T-cell (primary cell): ENCODE data around the gene PLPPR4. TPM values are rescaled to one million over a fixed set of nuclear protein-coding genes. Genes with fewer than 3 reads are reported as not detected.

ENCODE experiments used
- ATAC-seq, 4 experiments: fragments of 200-7000 bp in 3 of 4; fragments of 150-1000 bp in 1 of 4; cut with Tn5 transposase; replicated peaks in 1 of 4; 1 replicate in 3 of 4; 2 replicates in 1 of 4; pipeline ENCODE4 v1.10.0; 2021; ENCODE audit warnings: moderate library complexity in 3 of 4, mild to moderate bottlenecking in 2 of 4, moderate number of reproducible peaks in 1 of 4
- CTCF ChIA-PET, 2 donors: fragments of 300-600 bp; sonication (Branson Sonifier 250); formaldehyde crosslinking; loops; one replicate each; lab custom pipeline; 2022; ENCODE audit warnings: antibody characterized with exemption in 2 of 2; lab: Charles Lee
- POLR2A ChIA-PET, 2 donors: fragments of 300-600 bp; sonication (Branson Sonifier 250); formaldehyde crosslinking; loops; one replicate each; lab custom pipeline; 2022; ENCODE audit warnings: antibody characterized with exemption in 2 of 2; lab: Charles Lee
- DNase-seq, 35 experiments: peaks; one replicate each; pipeline versions ENCODE4 v3.0.0 to v3.0.0-alpha.2; 2013 to 2023
- H3K27ac ChIP-seq: one replicate; pipeline ENCODE4 v1.5.1; 2013; ENCODE audit warnings: low read length
- H3K27me3 ChIP-seq, 2 experiments: replicated peaks in 1 of 2; 1 replicate in 1 of 2; 2 replicates in 1 of 2; pipeline versions ENCODE4 v1.6.1 to v1.7.0; 2013; ENCODE audit warnings: low read length in 1 of 2, mixed read lengths in 1 of 2; ENCODE audit not compliant: control insufficient read depth in 2 of 2, insufficient read depth in 2 of 2; ENCODE audit errors: extremely low read depth in 1 of 2
- H3K36me3 ChIP-seq, 2 donors: 1 replicate in 1 of 2; 2 replicates in 1 of 2; pipeline versions ENCODE4 v1.6.1 to v1.7.0; 2013; ENCODE audit warnings: low read length in 1 of 2; ENCODE audit not compliant: control insufficient read depth in 2 of 2, insufficient read depth in 1 of 2; ENCODE audit errors: extremely low read depth in 1 of 2
- H3K4me1 ChIP-seq, 2 experiments: 1 replicate in 1 of 2; 2 replicates in 1 of 2; pipeline versions ENCODE4 v1.6.1 to v1.7.0; 2013; ENCODE audit warnings: low read length in 2 of 2, mixed read lengths in 1 of 2; ENCODE audit not compliant: insufficient read depth in 2 of 2, control insufficient read depth in 1 of 2; ENCODE audit errors: extremely low read depth in 1 of 2
- H3K4me3 ChIP-seq, 2 donors: 1 replicate in 1 of 2; 2 replicates in 1 of 2; pipeline versions ENCODE4 v1.5.1 to v1.7.0; 2013; ENCODE audit warnings: mild to moderate bottlenecking in 2 of 2, low read length in 1 of 2, moderate library complexity in 1 of 2; ENCODE audit not compliant: control insufficient read depth in 1 of 2; ENCODE audit errors: extremely low read depth in 1 of 2
- H3K9me3 ChIP-seq: 2 replicates; pipeline ENCODE4 v1.7.0; 2013
- H3K27ac Mint-ChIP-seq, 2 donors: one replicate each; pipeline ENCODE4 v1.8.0; 2020 to 2021; ENCODE audit warnings: mild to moderate bottlenecking in 2 of 2, mixed read lengths in 2 of 2
- H3K27me3 Mint-ChIP-seq, 2 donors: one replicate each; pipeline ENCODE4 v1.8.0; 2021 to 2022; ENCODE audit warnings: mixed read lengths in 2 of 2
- H3K36me3 Mint-ChIP-seq: one replicate; pipeline ENCODE4 v1.8.0; 2021; ENCODE audit warnings: mixed read lengths
- H3K4me1 Mint-ChIP-seq, 3 donors: one replicate each; pipeline ENCODE4 v1.8.0; 2020 to 2022; ENCODE audit warnings: mixed read lengths in 3 of 3, mild to moderate bottlenecking in 1 of 3
- H3K4me3 Mint-ChIP-seq, 3 donors: one replicate each; pipeline ENCODE4 v1.8.0; 2020 to 2022; ENCODE audit warnings: mild to moderate bottlenecking in 3 of 3, mixed read lengths in 3 of 3, moderate library complexity in 3 of 3
- H3K9me3 Mint-ChIP-seq, 3 donors: one replicate each; pipeline ENCODE4 v1.8.0; 2020 to 2022; ENCODE audit warnings: mixed read lengths in 3 of 3
- WGBS: methylation state at CpG from one replicate; pipeline ENCODE4 v1.1.5; 2013; ENCODE audit warnings: missing lambda C conversion rate; ENCODE audit not compliant: insufficient coverage; 5-methylcytosine and 5-hydroxymethylcytosine counted together
- total RNA-seq, 35 experiments: library from RNA in 6 of 35; stranded (reverse) in 6 of 35; fragments of 120-200 nt in 1 of 35; gene quantifications; one replicate each; pipeline versions ENCODE4 v1.2.1 to v1.2.4 and lab custom pipeline; 2013 to 2026

Gene PLPPR4
- total RNA-seq, 5 donors from 2014 or later (not counting 1 experiment from before 2014, with no cell fraction given): not detected

- ChIA-PET POLR2A (no interaction called here), CTCF (no interaction called here)
- Mint-ChIP-seq H3K36me3 (no peaks in the 10 kb centered on the region), H3K4me3 (no peak overlapping the region), H3K27me3 (peaks cover 0 to 4% of the 10 kb centered on the region in 2 donors), H3K27ac (no peak overlapping the region), H3K4me1 (no peaks in the 10 kb centered on the region), H3K9me3 (no peaks in the 10 kb centered on the region)
- Histone ChIP-seq H3K4me3 (no peak overlapping the region), H3K36me3 (no peaks in the 10 kb centered on the region), H3K9me3 (no peaks in the 10 kb centered on the region), H3K27me3 (no peaks in the 10 kb centered on the region), H3K4me1 (no peaks in the 10 kb centered on the region), H3K27ac (no peak overlapping the region)
- ATAC-seq: no peak
- WGBS: 57% methylated on average over 2 of the region's 5 CpGs
- DNase-seq: no peak
Observed at GRCh38 chr1:99334991-99335390, 70.7 kb downstream of the PLPPR4 start.

DNA sequence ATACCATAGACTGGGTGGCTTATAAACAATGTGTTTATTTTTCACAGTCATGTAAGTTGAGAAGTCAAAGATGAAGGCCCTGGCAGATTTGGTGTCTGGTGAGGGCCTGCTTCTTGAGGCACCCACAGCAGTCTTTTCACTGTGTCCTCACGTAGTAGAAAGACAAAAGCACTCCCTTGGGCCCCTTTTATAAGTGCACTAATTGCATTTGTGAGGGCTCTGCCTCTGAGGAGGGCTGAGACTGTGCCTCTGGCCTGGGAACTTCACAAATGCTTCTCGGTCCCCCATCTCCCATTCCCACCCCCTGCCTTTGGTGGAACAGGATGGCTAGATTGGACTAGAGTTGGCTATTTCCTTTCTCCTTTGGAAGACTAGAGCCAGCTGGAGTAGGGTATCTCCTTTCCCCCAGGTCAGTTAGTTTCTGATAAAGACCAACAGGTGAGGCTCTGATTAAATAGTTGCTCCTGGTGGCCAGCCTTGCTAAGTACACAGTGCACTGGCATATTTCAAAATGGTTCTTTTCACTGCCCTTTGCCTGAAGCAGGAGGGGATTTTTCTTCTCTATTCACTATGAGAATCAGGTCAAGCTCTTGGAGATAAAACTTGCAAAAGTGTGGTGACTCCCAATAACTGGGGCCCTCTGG lies 82.9 kb downstream of the PLPPR4 start:
- Mint-ChIP-seq H3K27ac (no peak overlapping the region), H3K9me3 (peaks cover 0 to 4% (median 2%) of the 10 kb centered on the region in 3 donors), H3K4me1 (no peaks in the 10 kb centered on the region), H3K27me3 (no peaks in the 10 kb centered on the region), H3K36me3 (no peaks in the 10 kb centered on the region), H3K4me3 (no peak overlapping the region)
- H3K4me3 ChIP-seq: no peak overlapping the region
- H3K36me3 ChIP-seq: no peaks in the 10 kb centered on the region
- no peak for ATAC-seq
- no peaks in the 10 kb centered on the region for H3K4me1 ChIP-seq
- 14% methylated on average over 1 of the region's 2 CpGs for WGBS
- H3K27me3 ChIP-seq: no peaks in the 10 kb centered on the region
- ChIA-PET POLR2A (no interaction called here), CTCF (no interaction called here)
- no peak overlapping the region for H3K27ac ChIP-seq
- no peaks in the 10 kb centered on the region for H3K9me3 ChIP-seq
- DNase-seq: no peak

DNA sequence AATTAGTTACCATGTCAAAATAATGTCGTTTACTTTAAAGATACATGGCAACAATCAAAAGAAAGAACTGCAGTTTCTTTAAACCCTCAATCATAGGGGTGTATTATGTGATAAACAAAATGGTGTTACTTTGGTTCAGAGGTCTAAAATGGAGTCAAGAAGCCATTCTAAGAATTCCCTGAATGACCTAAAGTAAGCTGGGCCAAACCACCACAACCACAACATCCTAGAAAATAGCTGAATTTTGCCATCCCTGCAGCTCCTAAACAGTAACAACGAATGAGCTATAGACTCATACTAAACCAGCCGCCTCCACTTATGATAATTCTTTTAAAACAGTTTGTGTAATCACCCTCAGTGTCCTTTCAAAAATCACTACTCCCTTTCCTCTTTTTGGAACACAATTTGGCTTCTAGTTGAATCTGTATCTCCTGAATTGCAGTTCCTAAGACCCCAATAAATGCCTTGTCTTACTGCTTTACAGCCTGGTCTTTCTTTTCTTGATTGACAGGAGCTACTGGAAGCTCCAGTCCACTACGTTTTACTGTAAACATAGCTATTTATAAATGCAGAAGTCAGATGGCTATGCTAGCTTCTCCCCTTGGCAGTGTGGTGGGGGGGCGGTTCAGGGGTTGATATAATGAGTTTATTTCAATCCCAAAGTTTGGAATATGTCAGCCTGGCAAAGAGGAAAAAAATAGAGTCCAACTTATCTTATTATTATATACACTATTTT lies 84.3 kb downstream of the PLPPR4 start:
- Mint-ChIP-seq H3K4me1 (no peaks in the 10 kb centered on the region), H3K27me3 (no peaks in the 10 kb centered on the region), H3K36me3 (no peaks in the 10 kb centered on the region), H3K4me3 (no peak overlapping the region), H3K9me3 (no peaks in the 10 kb centered on the region), H3K27ac (no peak overlapping the region)
- ATAC-seq (no peak), DNase-seq (no peak)
- Histone ChIP-seq H3K27ac (no peak overlapping the region), H3K27me3 (no peaks in the 10 kb centered on the region), H3K9me3 (no peaks in the 10 kb centered on the region), H3K36me3 (no peaks in the 10 kb centered on the region), H3K4me1 (no peaks in the 10 kb centered on the region), H3K4me3 (no peak overlapping the region)
- ChIA-PET CTCF (no interaction called here), POLR2A (no interaction called here)
- WGBS: 79% methylated on average over 2 of the region's 5 CpGs

DNA sequence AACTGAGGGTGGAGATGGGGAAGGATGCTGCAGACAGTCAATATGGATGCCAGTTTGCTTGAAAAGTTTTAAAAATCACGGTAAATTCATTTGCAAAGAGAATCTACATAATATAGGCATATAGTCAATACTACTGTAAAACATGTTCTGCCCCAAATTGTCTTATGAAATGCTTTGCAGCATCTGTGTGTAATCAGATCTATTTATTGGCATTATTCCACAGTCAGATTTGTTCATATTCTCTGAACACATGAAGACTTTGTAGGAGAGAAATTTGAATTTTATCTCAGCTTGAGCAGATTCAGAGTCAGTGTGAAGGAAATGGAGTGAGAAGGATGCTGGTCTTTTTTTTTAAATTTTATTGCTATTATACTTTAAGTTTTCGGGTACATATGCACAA lies 88.5 kb downstream of the PLPPR4 start:
- Mint-ChIP-seq H3K4me1 (no peaks in the 10 kb centered on the region), H3K9me3 (no peaks in the 10 kb centered on the region), H3K27ac (no peak overlapping the region), H3K27me3 (no peaks in the 10 kb centered on the region), H3K36me3 (no peaks in the 10 kb centered on the region), H3K4me3 (no peak overlapping the region)
- H3K9me3 ChIP-seq: no peaks in the 10 kb centered on the region
- H3K4me1 ChIP-seq: no peaks in the 10 kb centered on the region
- no peak overlapping the region for H3K4me3 ChIP-seq
- CTCF ChIA-PET: no interaction called here
- no peaks in the 10 kb centered on the region for H3K36me3 ChIP-seq
- POLR2A ChIA-PET: no interaction called here
- H3K27ac ChIP-seq: no peak overlapping the region
- DNase-seq: no peak
- WGBS: no CpG with 5 or more reads among the region's 2 CpGs
- H3K27me3 ChIP-seq: no peaks in the 10 kb centered on the region
- ATAC-seq: no peak

- ATAC-seq: no peak
- H3K4me1 ChIP-seq: no peaks in the 10 kb centered on the region
- no peak overlapping the region for H3K27ac ChIP-seq
- no peaks in the 10 kb centered on the region for H3K4me1 Mint-ChIP-seq
- H3K36me3 ChIP-seq: no peaks in the 10 kb centered on the region
- ChIA-PET CTCF (no interaction called here), POLR2A (no interaction called here)
- no peak for DNase-seq
- no peaks in the 10 kb centered on the region for H3K27me3 Mint-ChIP-seq
- H3K9me3 Mint-ChIP-seq: no peaks in the 10 kb centered on the region
- no peaks in the 10 kb centered on the region for H3K36me3 Mint-ChIP-seq
- no peak overlapping the region for H3K27ac Mint-ChIP-seq
- no peak overlapping the region for H3K4me3 Mint-ChIP-seq
- H3K4me3 ChIP-seq: no peak overlapping the region
- no peaks in the 10 kb centered on the region for H3K27me3 ChIP-seq
- H3K9me3 ChIP-seq: no peaks in the 10 kb centered on the region
Observed at GRCh38 chr1:99358770-99359169, 94.5 kb downstream of the PLPPR4 start.
